Spleen (tissue), 7 donors: Measurements from ENCODE around the gene RNF111.

Experiments
- POLR2AphosphoS5 ChIP-seq, 3 donors: sonication (generic); formaldehyde crosslinking; IDR thresholded peaks; one replicate each; pipeline ENCODE4 v1.5.1; 2017; ENCODE audit warnings: antibody characterized with exemption in 3 of 3
- TF ChIP-seq, protein P1 (sequence below), 11 experiments: fragments of 200-600 bp in 7 of 11; fragments of 450-650 bp in 4 of 11; sonication (generic) in 4 of 11; IDR thresholded peaks in 8 of 11; conservative IDR thresholded peaks in 3 of 11; 1 replicate in 7 of 11; 2 replicates in 4 of 11; pipeline versions ENCODE4 v1.4.0 to v1.8.0; 2016 to 2021; ENCODE audit warnings: antibody characterized with exemption in 11 of 11, inconsistent platforms in 4 of 11, mild to moderate bottlenecking in 1 of 11
- donor health status: DM: no; HTN: no; CAD: no; lungs with moderate emphysema.
- donor health status: DM: no; HTN: no; CAD: no.
- donor health status: DM: no; HTN: no; CAD: no.

- TF ChIP-seq, protein P1, sequence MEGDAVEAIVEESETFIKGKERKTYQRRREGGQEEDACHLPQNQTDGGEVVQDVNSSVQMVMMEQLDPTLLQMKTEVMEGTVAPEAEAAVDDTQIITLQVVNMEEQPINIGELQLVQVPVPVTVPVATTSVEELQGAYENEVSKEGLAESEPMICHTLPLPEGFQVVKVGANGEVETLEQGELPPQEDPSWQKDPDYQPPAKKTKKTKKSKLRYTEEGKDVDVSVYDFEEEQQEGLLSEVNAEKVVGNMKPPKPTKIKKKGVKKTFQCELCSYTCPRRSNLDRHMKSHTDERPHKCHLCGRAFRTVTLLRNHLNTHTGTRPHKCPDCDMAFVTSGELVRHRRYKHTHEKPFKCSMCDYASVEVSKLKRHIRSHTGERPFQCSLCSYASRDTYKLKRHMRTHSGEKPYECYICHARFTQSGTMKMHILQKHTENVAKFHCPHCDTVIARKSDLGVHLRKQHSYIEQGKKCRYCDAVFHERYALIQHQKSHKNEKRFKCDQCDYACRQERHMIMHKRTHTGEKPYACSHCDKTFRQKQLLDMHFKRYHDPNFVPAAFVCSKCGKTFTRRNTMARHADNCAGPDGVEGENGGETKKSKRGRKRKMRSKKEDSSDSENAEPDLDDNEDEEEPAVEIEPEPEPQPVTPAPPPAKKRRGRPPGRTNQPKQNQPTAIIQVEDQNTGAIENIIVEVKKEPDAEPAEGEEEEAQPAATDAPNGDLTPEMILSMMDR (IDR thresholded peaks at IDR 0.05 in 8 of 11, conservative IDR thresholded peaks at IDR 0.05 in 3 of 11), result no peak
- no peak for TF ChIP-seq POLR2AphosphoS5 (IDR thresholded peaks at IDR 0.05)
These were observed 38.7 kb downstream of the RNF111 start for GRCh38 chr15:59026207-59026606.
